Left ventricle myocardium inferior (tissue), 1 donor: Measurements from ENCODE around the gene HSD11B2. TPM values are rescaled to one million over a fixed set of nuclear protein-coding genes. Genes with fewer than 3 reads are reported as not detected.

Experiments used
- DNase-seq: peaks from one replicate; pipeline ENCODE4 v3.0.0-alpha.2; 2020
- H3K27ac ChIP-seq: fragments of 200-600 bp; replicated peaks from 2 replicates; pipeline ENCODE4 v1.8.0; 2021
- H3K27me3 ChIP-seq: fragments of 200-600 bp; 2 replicates; pipeline ENCODE4 v1.8.0; 2021; ENCODE audit warnings: low read depth
- H3K36me3 ChIP-seq: fragments of 200-600 bp; 2 replicates; pipeline ENCODE4 v1.8.0; 2021
- H3K4me1 ChIP-seq: fragments of 200-600 bp; 2 replicates; pipeline ENCODE4 v1.8.0; 2021
- H3K4me3 ChIP-seq: fragments of 200-600 bp; 2 replicates; pipeline ENCODE4 v1.8.0; 2021; ENCODE audit warnings: mild to moderate bottlenecking, moderate library complexity
- H3K9me3 ChIP-seq: fragments of 200-600 bp; replicated peaks from 2 replicates; pipeline ENCODE4 v1.8.0; 2021
- CTCF ChIP-seq: fragments of 200-600 bp; IDR thresholded peaks from 2 replicates; pipeline ENCODE4 v1.8.0; 2021; ENCODE audit warnings: antibody characterized with exemption, mild to moderate bottlenecking, borderline replicate concordance
- intact Hi-C: fragments of 100-400 bp; cut with micrococcal nuclease; formaldehyde crosslinking; loops from one replicate; pipeline ENCODE4 v1.11.0; 2022
- total RNA-seq: library from RNA; stranded (reverse); fragmentation: NEBNext Ultra II Directional; extraction: Animal tissue kit (Norgen Biotek cat#: 25700); gene quantifications from one replicate; pipeline ENCODE4 v1.2.1, GENCODE V29; 2021
- donor health status: DM: no; HTN: yes; CAD: no; lungs with severe emphysema.

Gene HSD11B2
- total RNA-seq, 1 donor from 2014 or later, result 0.99 TPM

GRCh38 chr16:67415872-67416793 lies 14.8 kb upstream of the HSD11B2 start, which contains the start of gene ZDHHC1:
ZDHHC1 (minus strand) TSS chr16:67416477; CDS start chr16:67407775, 8,702 bp downstream.
- H3K27me3 ChIP-seq, result no peaks in the 10 kb centered on the region
- H3K36me3 ChIP-seq, result no peaks in the 10 kb centered on the region
- TF ChIP-seq CTCF, result peak; percentile 69
- DNase-seq, result peak; percentile 76
- no peaks in the 10 kb centered on the region for H3K9me3 ChIP-seq
- H3K4me1 ChIP-seq, result peaks cover 36% of the 10 kb centered on the region
- peak within 1 kb of the TSS; percentile 91 for H3K4me3 ChIP-seq
- H3K27ac ChIP-seq, result peak within 1 kb of the TSS; percentile 84
- intact Hi-C loops, result no loop called here

GRCh38 chr16:67417333-67418061 lies 13.4 kb upstream of the HSD11B2 start:
- H3K4me3 ChIP-seq, result no peak overlapping the region
- H3K27ac ChIP-seq, result no peak overlapping the region
- intact Hi-C loops, result no loop called here
- no peak for TF ChIP-seq CTCF
- peaks cover 36% of the 10 kb centered on the region for H3K4me1 ChIP-seq
- no peaks in the 10 kb centered on the region for H3K27me3 ChIP-seq
- no peaks in the 10 kb centered on the region for H3K9me3 ChIP-seq
- H3K36me3 ChIP-seq, result no peaks in the 10 kb centered on the region
- DNase-seq, result no peak

GRCh38 chr16:67419502-67419901 lies 11.4 kb upstream of the HSD11B2 start:
- peaks cover 34% of the 10 kb centered on the region for H3K4me1 ChIP-seq
- no peak overlapping the region for H3K4me3 ChIP-seq
- intact Hi-C loops, result no loop called here
- no peak for DNase-seq
- no peak overlapping the region for H3K27ac ChIP-seq
- H3K27me3 ChIP-seq, result peaks cover 15% of the 10 kb centered on the region
- H3K9me3 ChIP-seq, result no peaks in the 10 kb centered on the region
- TF ChIP-seq CTCF, result no peak
- no peaks in the 10 kb centered on the region for H3K36me3 ChIP-seq

GRCh38 chr16:67419931-67420330 lies 11.0 kb upstream of the HSD11B2 start:
- no peaks in the 10 kb centered on the region for H3K9me3 ChIP-seq
- no peak overlapping the region for H3K27ac ChIP-seq
- intact Hi-C loops, result no loop called here
- H3K27me3 ChIP-seq, result peaks cover 19% of the 10 kb centered on the region
- DNase-seq, result no peak
- H3K36me3 ChIP-seq, result no peaks in the 10 kb centered on the region
- TF ChIP-seq CTCF, result no peak
- no peak overlapping the region for H3K4me3 ChIP-seq
- peaks cover 29% of the 10 kb centered on the region for H3K4me1 ChIP-seq

- no peak for TF ChIP-seq CTCF
- no peaks in the 10 kb centered on the region for H3K9me3 ChIP-seq
- no peak overlapping the region for H3K4me3 ChIP-seq
- intact Hi-C loops, result no loop called here
- no peak for DNase-seq
- no peak overlapping the region for H3K27ac ChIP-seq
- peaks cover 26% of the 10 kb centered on the region for H3K27me3 ChIP-seq
- H3K36me3 ChIP-seq, result no peaks in the 10 kb centered on the region
- H3K4me1 ChIP-seq, result peaks cover 18% of the 10 kb centered on the region
Observed at GRCh38 chr16:67421030-67421429, 9.9 kb upstream of the HSD11B2 start.
